ENCODE measurements around the gene DISC1. TPM values are rescaled to one million over a fixed set of nuclear protein-coding genes. Genes with fewer than 3 reads are reported as not detected.

DISC1 gene
- total and polyA plus RNA-seq, 2 experiments from 2014 or later = 2.1 to 6.5 TPM

- Mint-ChIP-seq H3K36me3 (ENCODE audit: low read depth) (no peaks in the 10 kb centered on the region), H3K27me3 (ENCODE audit: insufficient read depth, low read depth, poor library complexity) (no peaks in the 10 kb centered on the region), H3K27ac (no peak overlapping the region), H3K4me3 (no peak overlapping the region), H3K9me3 (no peaks in the 10 kb centered on the region), H3K4me1 (no peaks in the 10 kb centered on the region)
- H3F3A ChIP-seq (replicated peaks; ENCODE audit: low read depth) = no peaks in the 10 kb centered on the region
- H4K20me1 ChIP-seq (replicated peaks; ENCODE audit: insufficient read depth) = 0 out of 2 replicates have a peak, but pooled peaks cover 3% of the 10 kb centered on the region
- no peaks in the 10 kb centered on the region for H3K36me3 ChIP-seq (ENCODE audit: insufficient read depth)
- H3K27ac ChIP-seq (ENCODE audit: low read depth) = no peak overlapping the region
- no peaks in the 10 kb centered on the region for H3K4me1 ChIP-seq (ENCODE audit: insufficient read depth)
- no peak for DNase-seq (ENCODE audit: low spot score)
- no peaks in the 10 kb centered on the region for H3K9me2 ChIP-seq (ENCODE audit: insufficient read depth)
- TF ChIP-seq JUNB (IDR thresholded peaks at IDR 0.05; ENCODE audit: unreplicated experiment) (no peak), ZNF114 (CRISPR knock-in tag; IDR thresholded peaks at IDR 0.05) (no peak)
- H2AFZ ChIP-seq = no peak overlapping the region
- ATAC-seq = no peak
- no peaks in the 10 kb centered on the region for H3K79me2 ChIP-seq (replicated peaks; ENCODE audit: insufficient read depth)
- H3K27me3 ChIP-seq (ENCODE audit: insufficient read depth) = no peaks in the 10 kb centered on the region
- H3K4me2 ChIP-seq = no peak overlapping the region
- no peak overlapping the region for H3K4me3 ChIP-seq
Measured at GRCh38 chr1:231702804-231703203, 76.2 kb downstream of the DISC1 start.

DNA sequence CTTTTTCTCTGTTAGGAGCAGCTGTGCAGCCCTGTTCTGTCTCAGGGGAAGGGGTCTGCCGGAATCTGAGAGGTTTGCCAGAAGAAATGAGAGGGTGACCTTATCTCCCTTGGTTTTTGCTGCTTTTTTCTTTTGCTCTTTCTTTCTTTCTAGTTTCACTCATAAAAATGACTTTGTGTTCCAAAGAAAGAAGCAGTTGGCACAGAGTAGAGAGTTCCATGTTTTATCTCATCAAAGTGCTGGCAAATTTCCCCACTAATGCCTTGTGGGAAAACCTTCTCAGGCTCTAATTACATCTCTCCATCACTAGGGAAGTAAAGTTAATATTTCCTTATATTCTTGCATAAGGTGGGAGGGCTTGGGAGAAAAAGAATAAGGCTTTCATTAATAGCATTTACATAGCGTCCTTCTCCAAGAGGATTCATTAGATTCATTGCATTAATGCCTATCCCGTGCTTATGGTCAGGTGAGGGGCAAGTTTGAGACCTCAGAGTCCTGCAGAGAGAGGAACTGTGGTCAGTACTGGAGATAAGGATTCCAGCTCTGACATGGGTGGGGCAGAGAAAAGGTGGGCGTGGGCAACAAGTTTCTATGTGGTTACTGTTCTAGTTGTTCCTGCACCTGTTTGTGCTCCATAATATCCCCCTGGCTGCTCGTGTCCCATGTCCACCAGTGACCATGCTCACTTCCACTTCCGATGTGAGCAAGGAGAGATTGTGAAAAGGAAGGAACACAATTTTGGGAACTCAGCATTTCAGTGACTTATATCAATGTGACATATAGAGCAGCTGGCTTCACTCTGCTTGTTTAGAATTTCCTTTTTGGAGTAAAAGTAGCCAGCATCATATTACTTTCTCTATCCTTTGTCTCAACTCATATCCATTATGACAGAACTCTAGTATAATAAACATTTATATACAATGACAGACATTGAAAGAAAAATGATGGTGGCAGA, 79.5 kb downstream of the DISC1 start:
- no peak overlapping the region for H3K27ac ChIP-seq (ENCODE audit: low read depth)
- no peak for TF ChIP-seq STAT1 (IDR thresholded peaks at IDR 0.05; ENCODE audit: unreplicated experiment)
- TF ChIP-seq JUNB (IDR thresholded peaks at IDR 0.05; ENCODE audit: unreplicated experiment) = no peak
- TF ChIP-seq, protein P1, sequence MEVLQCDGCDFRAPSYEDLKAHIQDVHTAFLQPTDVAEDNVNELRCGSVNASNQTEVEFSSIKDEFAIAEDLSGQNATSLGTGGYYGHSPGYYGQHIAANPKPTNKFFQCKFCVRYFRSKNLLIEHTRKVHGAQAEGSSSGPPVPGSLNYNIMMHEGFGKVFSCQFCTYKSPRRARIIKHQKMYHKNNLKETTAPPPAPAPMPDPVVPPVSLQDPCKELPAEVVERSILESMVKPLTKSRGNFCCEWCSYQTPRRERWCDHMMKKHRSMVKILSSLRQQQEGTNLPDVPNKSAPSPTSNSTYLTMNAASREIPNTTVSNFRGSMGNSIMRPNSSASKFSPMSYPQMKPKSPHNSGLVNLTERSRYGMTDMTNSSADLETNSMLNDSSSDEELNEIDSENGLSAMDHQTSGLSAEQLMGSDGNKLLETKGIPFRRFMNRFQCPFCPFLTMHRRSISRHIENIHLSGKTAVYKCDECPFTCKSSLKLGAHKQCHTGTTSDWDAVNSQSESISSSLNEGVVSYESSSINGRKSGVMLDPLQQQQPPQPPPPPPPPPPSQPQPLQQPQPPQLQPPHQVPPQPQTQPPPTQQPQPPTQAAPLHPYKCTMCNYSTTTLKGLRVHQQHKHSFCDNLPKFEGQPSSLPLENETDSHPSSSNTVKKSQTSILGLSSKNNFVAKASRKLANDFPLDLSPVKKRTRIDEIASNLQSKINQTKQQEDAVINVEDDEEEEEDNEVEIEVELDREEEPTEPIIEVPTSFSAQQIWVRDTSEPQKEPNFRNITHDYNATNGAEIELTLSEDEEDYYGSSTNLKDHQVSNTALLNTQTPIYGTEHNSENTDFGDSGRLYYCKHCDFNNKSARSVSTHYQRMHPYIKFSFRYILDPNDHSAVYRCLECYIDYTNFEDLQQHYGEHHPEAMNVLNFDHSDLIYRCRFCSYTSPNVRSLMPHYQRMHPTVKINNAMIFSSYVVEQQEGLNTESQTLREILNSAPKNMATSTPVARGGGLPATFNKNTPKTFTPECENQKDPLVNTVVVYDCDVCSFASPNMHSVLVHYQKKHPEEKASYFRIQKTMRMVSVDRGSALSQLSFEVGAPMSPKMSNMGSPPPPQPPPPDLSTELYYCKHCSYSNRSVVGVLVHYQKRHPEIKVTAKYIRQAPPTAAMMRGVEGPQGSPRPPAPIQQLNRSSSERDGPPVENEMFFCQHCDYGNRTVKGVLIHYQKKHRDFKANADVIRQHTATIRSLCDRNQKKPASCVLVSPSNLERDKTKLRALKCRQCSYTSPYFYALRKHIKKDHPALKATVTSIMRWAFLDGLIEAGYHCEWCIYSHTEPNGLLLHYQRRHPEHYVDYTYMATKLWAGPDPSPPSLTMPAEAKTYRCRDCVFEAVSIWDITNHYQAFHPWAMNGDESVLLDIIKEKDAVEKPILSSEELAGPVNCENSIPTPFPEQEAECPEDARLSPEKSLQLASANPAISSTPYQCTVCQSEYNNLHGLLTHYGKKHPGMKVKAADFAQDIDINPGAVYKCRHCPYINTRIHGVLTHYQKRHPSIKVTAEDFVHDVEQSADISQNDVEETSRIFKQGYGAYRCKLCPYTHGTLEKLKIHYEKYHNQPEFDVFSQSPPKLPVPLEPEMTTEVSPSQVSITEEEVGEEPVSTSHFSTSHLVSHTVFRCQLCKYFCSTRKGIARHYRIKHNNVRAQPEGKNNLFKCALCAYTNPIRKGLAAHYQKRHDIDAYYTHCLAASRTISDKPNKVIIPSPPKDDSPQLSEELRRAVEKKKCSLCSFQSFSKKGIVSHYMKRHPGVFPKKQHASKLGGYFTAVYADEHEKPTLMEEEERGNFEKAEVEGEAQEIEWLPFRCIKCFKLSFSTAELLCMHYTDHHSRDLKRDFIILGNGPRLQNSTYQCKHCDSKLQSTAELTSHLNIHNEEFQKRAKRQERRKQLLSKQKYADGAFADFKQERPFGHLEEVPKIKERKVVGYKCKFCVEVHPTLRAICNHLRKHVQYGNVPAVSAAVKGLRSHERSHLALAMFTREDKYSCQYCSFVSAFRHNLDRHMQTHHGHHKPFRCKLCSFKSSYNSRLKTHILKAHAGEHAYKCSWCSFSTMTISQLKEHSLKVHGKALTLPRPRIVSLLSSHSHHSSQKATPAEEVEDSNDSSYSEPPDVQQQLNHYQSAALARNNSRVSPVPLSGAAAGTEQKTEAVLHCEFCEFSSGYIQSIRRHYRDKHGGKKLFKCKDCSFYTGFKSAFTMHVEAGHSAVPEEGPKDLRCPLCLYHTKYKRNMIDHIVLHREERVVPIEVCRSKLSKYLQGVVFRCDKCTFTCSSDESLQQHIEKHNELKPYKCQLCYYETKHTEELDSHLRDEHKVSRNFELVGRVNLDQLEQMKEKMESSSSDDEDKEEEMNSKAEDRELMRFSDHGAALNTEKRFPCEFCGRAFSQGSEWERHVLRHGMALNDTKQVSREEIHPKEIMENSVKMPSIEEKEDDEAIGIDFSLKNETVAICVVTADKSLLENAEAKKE (CRISPR knock-in tag; IDR thresholded peaks at IDR 0.05) = no peak
- no peak for TF ChIP-seq NANOG (IDR thresholded peaks at IDR 0.05; ENCODE audit: borderline replicate concordance)
- TF ChIP-seq CREB1 (CRISPR knock-in tag; IDR thresholded peaks at IDR 0.05; ENCODE audit: low read depth) = no peak
- TF ChIP-seq ZNF114 (CRISPR knock-in tag; IDR thresholded peaks at IDR 0.05) = no peak
- TF ChIP-seq, protein P2, sequence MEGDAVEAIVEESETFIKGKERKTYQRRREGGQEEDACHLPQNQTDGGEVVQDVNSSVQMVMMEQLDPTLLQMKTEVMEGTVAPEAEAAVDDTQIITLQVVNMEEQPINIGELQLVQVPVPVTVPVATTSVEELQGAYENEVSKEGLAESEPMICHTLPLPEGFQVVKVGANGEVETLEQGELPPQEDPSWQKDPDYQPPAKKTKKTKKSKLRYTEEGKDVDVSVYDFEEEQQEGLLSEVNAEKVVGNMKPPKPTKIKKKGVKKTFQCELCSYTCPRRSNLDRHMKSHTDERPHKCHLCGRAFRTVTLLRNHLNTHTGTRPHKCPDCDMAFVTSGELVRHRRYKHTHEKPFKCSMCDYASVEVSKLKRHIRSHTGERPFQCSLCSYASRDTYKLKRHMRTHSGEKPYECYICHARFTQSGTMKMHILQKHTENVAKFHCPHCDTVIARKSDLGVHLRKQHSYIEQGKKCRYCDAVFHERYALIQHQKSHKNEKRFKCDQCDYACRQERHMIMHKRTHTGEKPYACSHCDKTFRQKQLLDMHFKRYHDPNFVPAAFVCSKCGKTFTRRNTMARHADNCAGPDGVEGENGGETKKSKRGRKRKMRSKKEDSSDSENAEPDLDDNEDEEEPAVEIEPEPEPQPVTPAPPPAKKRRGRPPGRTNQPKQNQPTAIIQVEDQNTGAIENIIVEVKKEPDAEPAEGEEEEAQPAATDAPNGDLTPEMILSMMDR (conservative IDR thresholded peaks at IDR 0.05; ENCODE audit: low read depth in 2 of 2) = no peak
- TF ChIP-seq POLR2AphosphoS5 (IDR thresholded peaks at IDR 0.05; ENCODE audit: low read depth) = no peak
- no peak for TF ChIP-seq EZH2phosphoT487 (IDR thresholded peaks at IDR 0.05; ENCODE audit: unreplicated experiment)
- TF ChIP-seq, protein P3, sequence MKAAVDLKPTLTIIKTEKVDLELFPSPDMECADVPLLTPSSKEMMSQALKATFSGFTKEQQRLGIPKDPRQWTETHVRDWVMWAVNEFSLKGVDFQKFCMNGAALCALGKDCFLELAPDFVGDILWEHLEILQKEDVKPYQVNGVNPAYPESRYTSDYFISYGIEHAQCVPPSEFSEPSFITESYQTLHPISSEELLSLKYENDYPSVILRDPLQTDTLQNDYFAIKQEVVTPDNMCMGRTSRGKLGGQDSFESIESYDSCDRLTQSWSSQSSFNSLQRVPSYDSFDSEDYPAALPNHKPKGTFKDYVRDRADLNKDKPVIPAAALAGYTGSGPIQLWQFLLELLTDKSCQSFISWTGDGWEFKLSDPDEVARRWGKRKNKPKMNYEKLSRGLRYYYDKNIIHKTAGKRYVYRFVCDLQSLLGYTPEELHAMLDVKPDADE (IDR thresholded peaks at IDR 0.05) = no peak
- no peak for TF ChIP-seq EZH2 (IDR thresholded peaks at IDR 0.05; ENCODE audit: low read depth, unreplicated experiment)

More for the DNA sequence above, 79.5 kb downstream of the DISC1 start:
- no peak overlapping the region for H3K4me2 ChIP-seq
- Mint-ChIP-seq H3K36me3 (ENCODE audit: low read depth) (no peaks in the 10 kb centered on the region), H3K9me3 (no peaks in the 10 kb centered on the region), H3K4me3 (no peak overlapping the region), H3K27me3 (ENCODE audit: insufficient read depth, low read depth, poor library complexity) (no peaks in the 10 kb centered on the region), H3K4me1 (peaks cover 8% of the 10 kb centered on the region; the same call in 2 of the 3 replicates), H3K27ac (no peak overlapping the region)
- H3K36me3 ChIP-seq (ENCODE audit: insufficient read depth) = no peaks in the 10 kb centered on the region
- H3K4me3 ChIP-seq = no peak overlapping the region
- ATAC-seq (no peak), DNase-seq (ENCODE audit: low spot score) (no peak)
- no peak overlapping the region for H2AFZ ChIP-seq
- no peaks in the 10 kb centered on the region for H3F3A ChIP-seq (replicated peaks; ENCODE audit: low read depth)
- no peaks in the 10 kb centered on the region for H3K9me2 ChIP-seq (ENCODE audit: insufficient read depth)
- H3K4me1 ChIP-seq (ENCODE audit: insufficient read depth) = 0 out of 2 replicates have a peak, but pooled peaks cover 5% of the 10 kb centered on the region
- 0 out of 2 replicates have a peak, but pooled peaks cover 3% of the 10 kb centered on the region for H4K20me1 ChIP-seq (replicated peaks; ENCODE audit: insufficient read depth)
- no peaks in the 10 kb centered on the region for H3K27me3 ChIP-seq (ENCODE audit: insufficient read depth)
- no peaks in the 10 kb centered on the region for H3K79me2 ChIP-seq (replicated peaks; ENCODE audit: insufficient read depth)
